GM23248 (cell line): ENCODE measurements around the gene PLXND1.

Source experiments
- EZH2 ChIP-seq: fragments of 200-600 bp; sonication (generic); IDR thresholded peaks from 2 replicates; pipeline ENCODE4 v1.6.1; 2018; ENCODE audit warnings: antibody characterized with exemption, mild to moderate bottlenecking; ENCODE audit not compliant: insufficient read depth, poor library complexity, severe bottlenecking
- EZH2phosphoT487 ChIP-seq: fragments of 200-600 bp; sonication (generic); IDR thresholded peaks from 2 replicates; pipeline ENCODE4 v1.6.1; 2018; ENCODE audit warnings: antibody characterized with exemption, moderate library complexity, mild to moderate bottlenecking, low read depth; ENCODE audit not compliant: insufficient read depth

DNA sequence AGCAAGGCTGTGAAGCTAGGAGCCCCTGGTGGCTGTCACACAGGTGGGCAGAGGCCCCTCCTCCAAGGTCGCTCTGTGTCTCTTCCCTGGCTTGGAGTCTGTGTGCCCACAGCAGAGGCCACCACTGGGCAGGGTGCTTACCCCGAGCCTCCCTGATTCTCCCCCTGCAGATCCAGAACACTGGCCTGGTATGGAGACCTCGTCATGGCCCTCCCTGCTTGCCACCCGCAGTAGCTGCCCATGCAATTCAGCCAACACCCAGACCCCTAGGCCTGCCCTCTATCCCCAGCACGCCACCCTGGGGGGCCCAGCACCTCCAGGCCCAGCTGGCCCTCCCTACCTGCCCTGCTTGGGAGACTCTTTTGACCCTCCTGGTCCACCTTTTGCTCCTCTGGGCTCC, 83.5 kb downstream of the PLXND1 start:
- TF ChIP-seq EZH2 (no peak), EZH2phosphoT487 (no peak)
